Ishikawa (cell line): Measurements from ENCODE around the gene BOK.

Experiments used
- CEBPB ChIP-seq: IDR thresholded peaks from 2 replicates; pipeline ENCODE4 v1.6.1; 2012
- CREB1 ChIP-seq: IDR thresholded peaks from 2 replicates; pipeline ENCODE4 v1.6.1; 2012; ENCODE audit warnings: low read depth
- EP300 ChIP-seq: IDR thresholded peaks from 2 replicates; pipeline ENCODE4 v1.6.1; 2012; ENCODE audit warnings: borderline replicate concordance
- MAX ChIP-seq: IDR thresholded peaks from 2 replicates; pipeline ENCODE4 v1.6.1; 2012
- RAD21 ChIP-seq: IDR thresholded peaks from 2 replicates; pipeline ENCODE4 v1.6.1; 2012; ENCODE audit warnings: low read depth
- REST ChIP-seq: IDR thresholded peaks from 2 replicates; pipeline ENCODE4 v1.6.1; 2012; ENCODE audit warnings: low read depth, mild to moderate bottlenecking
- TAF1 ChIP-seq: IDR thresholded peaks from 2 replicates; pipeline ENCODE4 v1.6.1; 2012; ENCODE audit warnings: low read depth, mild to moderate bottlenecking
- TEAD4 ChIP-seq: IDR thresholded peaks from 2 replicates; pipeline ENCODE4 v1.6.1; 2012
- USF1 ChIP-seq: IDR thresholded peaks from 2 replicates; pipeline ENCODE4 v1.6.1; 2012
- YY1 ChIP-seq: IDR thresholded peaks from 2 replicates; pipeline ENCODE4 v1.6.1; 2012; ENCODE audit warnings: low read depth

GRCh38 chr2:241558532-241559322, at the start of gene BOK:
- TF ChIP-seq REST (no peak), MAX (peak; percentile 71), TEAD4 (no peak), CEBPB (no peak), YY1 (no peak; the same call in 1 of the 2 replicates), TAF1 (no peak), RAD21 (no peak), USF1 (no peak), EP300 (no peak), CREB1 (no peak)
